Measurements from ENCODE around the gene CEACAM3.

DNA sequence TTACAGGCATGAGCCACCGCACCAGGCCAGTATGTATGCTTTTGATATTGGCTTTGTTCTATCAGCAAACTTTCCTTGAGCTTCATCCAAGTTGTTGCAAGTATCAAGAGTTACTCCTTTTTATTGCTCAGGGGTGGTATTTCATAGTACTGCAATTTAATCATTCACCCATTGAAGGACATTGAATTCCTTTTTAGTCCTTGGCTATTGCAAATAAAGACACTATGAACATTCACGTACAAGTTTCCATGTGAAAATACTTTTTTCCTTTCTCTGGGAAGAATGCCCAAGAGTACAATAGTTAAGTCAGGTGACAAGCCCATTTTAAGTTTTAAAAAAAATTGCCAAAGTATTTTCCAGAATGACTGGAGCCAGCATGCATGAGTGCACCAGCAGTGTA, 20.4 kb downstream of the CEACAM3 start:
- TF ChIP-seq CTCF (IDR thresholded peaks at IDR 0.05; ENCODE audit: poor library complexity) = no peak
- TF ChIP-seq EZH2 (IDR thresholded peaks at IDR 0.05; ENCODE audit: borderline replicate concordance) = no peak
- no peak for TF ChIP-seq EZH2phosphoT487 (IDR thresholded peaks at IDR 0.05; ENCODE audit: low read depth, severe bottlenecking, unreplicated experiment)
